ENCODE measurements around the gene MKNK2.

GRCh38 chr19:2037651-2038255 lies 13.3 kb downstream of the MKNK2 start:
- TF ChIP-seq CTCF (IDR thresholded peaks at IDR 0.05) (no peak), POLR2A (IDR thresholded peaks at IDR 0.05) (no peak)

Measured in breast epithelium (tissue), 3 donors.